Bone marrow (tissue), 2 donors: Measurements from ENCODE around the gene SAMD4A.

Experiments used
- DNase-seq, 2 donors: peaks; one replicate each; lab custom pipeline; 2025; lab: John Stamatoyannopoulos, UW

Gene SAMD4A

GRCh38 chr14:54834081-54834480 is 267.2 kb downstream of the SAMD4A start:
- DNase-seq: no peak

GRCh38 chr14:54834727-54835126 is 267.8 kb downstream of the SAMD4A start:
- DNase-seq: no peak

GRCh38 chr14:54836231-54836630 is 269.3 kb downstream of the SAMD4A start:
- no peak for DNase-seq

- no peak for DNase-seq
Observed at GRCh38 chr14:54837508-54838149, 270.7 kb downstream of the SAMD4A start.

GRCh38 chr14:54838931-54839512 is 272.1 kb downstream of the SAMD4A start:
- DNase-seq: no peak

- DNase-seq: no peak
Observed at GRCh38 chr14:54839701-54840119, 272.8 kb downstream of the SAMD4A start.

- no peak for DNase-seq
Observed at GRCh38 chr14:54840336-54840735, 273.4 kb downstream of the SAMD4A start.

- DNase-seq: no peak
Observed at GRCh38 chr14:54840798-54841197, 273.9 kb downstream of the SAMD4A start.
